Measurements from ENCODE around the gene RCSD1. TPM values are rescaled to one million over a fixed set of nuclear protein-coding genes. Genes with fewer than 3 reads are reported as not detected.

RCSD1 gene
- total and polyA plus RNA-seq, 2 donors (not counting 3 experiments of a cell fraction or from before 2014, with no cell fraction given), result 0.08 to 1.00 TPM

DNA sequence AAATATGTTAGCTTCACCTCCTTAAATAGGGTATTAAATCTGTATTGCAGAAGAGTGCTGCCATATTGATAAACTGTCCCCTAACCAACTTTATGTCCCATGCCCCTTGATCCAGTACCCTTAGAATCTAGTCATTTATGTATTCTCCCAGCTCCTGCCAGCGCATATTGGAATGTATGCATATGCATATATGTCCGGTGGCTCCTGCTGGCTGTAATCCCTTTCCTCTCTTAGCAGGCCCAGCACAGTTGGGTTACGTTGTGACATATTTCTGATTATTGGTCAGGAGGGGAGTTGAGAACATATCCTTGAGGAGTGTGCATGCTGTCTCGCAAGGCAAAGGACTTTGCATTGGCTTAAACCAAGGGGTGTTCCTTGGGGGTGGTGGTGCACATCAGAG lies 47.3 kb upstream of the RCSD1 start:
- Histone ChIP-seq H3K79me2 (ENCODE audit: control insufficient read depth, insufficient read depth, low read length) (no peaks in the 10 kb centered on the region), H4K20me1 (replicated peaks; ENCODE audit: control insufficient read depth, extremely low read depth, insufficient read depth, low read length) (no peaks in the 10 kb centered on the region), H3K27ac (ENCODE audit: insufficient read depth, low read depth, low read length) (no peak overlapping the region), H3K9ac (replicated peaks; ENCODE audit: extremely low read depth, insufficient read depth, low read length) (no peak overlapping the region), H2AFZ (ENCODE audit: low read depth, low read length) (no peak overlapping the region), H3K4me2 (ENCODE audit: insufficient read depth, low read length) (no peak overlapping the region), H3K27me3 (ENCODE audit: control insufficient read depth in 2 of 2, insufficient read depth in 2 of 2, low read length in 2 of 2) (peaks cover 0 to 4% of the 10 kb centered on the region in 2 experiments), H3K9me1 (replicated peaks; ENCODE audit: control insufficient read depth, extremely low read depth, insufficient read depth, low read length) (no peaks in the 10 kb centered on the region), H3K36me3 (ENCODE audit: control insufficient read depth in 2 of 2, extremely low read depth in 1 of 2, insufficient read depth in 2 of 2, low read length in 2 of 2) (no peaks in the 10 kb centered on the region), H3K9me3 (replicated peaks; ENCODE audit: control insufficient read depth, insufficient read depth, low read length) (no peaks in the 10 kb centered on the region), H3K4me1 (ENCODE audit: control insufficient read depth, extremely low read depth, insufficient read depth, low read length) (no peaks in the 10 kb centered on the region), H3K4me3 (replicated peaks in 1 of 3; ENCODE audit: insufficient read depth in 1 of 3, low read depth in 1 of 3, low read length in 3 of 3) (no peak overlapping the region)
- DNase-seq (ENCODE audit: low read depth, low spot score) (no peak), FAIRE-seq (no peak)
- intact Hi-C loops (cut with micrococcal nuclease), result no loop called here
- dilution Hi-C loops (cut with MboI; ENCODE audit: extremely low pct_ligation_motif_present, low sequenced_read_pairs), result no loop called here
- ChIA-PET CTCF (no interaction called here), POLR2A (interaction anchor here (0.5 kb wide), 1 partner anchor 92 kb away, joined by 4 read pairs; no protein-coding TSS in a partner anchor)
- TF ChIP-seq, protein P1, sequence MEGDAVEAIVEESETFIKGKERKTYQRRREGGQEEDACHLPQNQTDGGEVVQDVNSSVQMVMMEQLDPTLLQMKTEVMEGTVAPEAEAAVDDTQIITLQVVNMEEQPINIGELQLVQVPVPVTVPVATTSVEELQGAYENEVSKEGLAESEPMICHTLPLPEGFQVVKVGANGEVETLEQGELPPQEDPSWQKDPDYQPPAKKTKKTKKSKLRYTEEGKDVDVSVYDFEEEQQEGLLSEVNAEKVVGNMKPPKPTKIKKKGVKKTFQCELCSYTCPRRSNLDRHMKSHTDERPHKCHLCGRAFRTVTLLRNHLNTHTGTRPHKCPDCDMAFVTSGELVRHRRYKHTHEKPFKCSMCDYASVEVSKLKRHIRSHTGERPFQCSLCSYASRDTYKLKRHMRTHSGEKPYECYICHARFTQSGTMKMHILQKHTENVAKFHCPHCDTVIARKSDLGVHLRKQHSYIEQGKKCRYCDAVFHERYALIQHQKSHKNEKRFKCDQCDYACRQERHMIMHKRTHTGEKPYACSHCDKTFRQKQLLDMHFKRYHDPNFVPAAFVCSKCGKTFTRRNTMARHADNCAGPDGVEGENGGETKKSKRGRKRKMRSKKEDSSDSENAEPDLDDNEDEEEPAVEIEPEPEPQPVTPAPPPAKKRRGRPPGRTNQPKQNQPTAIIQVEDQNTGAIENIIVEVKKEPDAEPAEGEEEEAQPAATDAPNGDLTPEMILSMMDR (IDR thresholded peaks at IDR 0.05; ENCODE audit: extremely low read depth in 1 of 2, insufficient read depth in 1 of 2, low read depth in 1 of 2, low read length in 2 of 2), result no peak
- TF ChIP-seq FOS (IDR thresholded peaks at IDR 0.05; ENCODE audit: borderline replicate concordance, insufficient read depth, low read length) (no peak), POLR2A (IDR thresholded peaks at IDR 0.05; ENCODE audit: low read depth, low read length) (no peak), JUN (IDR thresholded peaks at IDR 0.05; ENCODE audit: borderline replicate concordance, insufficient read depth, insufficient read length, low read depth) (no peak), GATA2 (IDR thresholded peaks at IDR 0.05; ENCODE audit: insufficient read depth, insufficient read length, low read depth, low read length) (no peak)
- TF ChIP-seq, protein P2, sequence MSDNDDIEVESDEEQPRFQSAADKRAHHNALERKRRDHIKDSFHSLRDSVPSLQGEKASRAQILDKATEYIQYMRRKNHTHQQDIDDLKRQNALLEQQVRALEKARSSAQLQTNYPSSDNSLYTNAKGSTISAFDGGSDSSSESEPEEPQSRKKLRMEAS (IDR thresholded peaks at IDR 0.05; ENCODE audit: insufficient read depth, insufficient read length), result no peak
- no TSS peak for BruUV-seq (replicated peaks)
